Measurements from ENCODE around the gene GPATCH4. TPM values are rescaled to one million over a fixed set of nuclear protein-coding genes. Genes with fewer than 3 reads are reported as not detected.

Gene GPATCH4
- total and polyA plus RNA-seq, 4 donors, result 7.6 to 23.6 (median 16.3) TPM

DNA sequence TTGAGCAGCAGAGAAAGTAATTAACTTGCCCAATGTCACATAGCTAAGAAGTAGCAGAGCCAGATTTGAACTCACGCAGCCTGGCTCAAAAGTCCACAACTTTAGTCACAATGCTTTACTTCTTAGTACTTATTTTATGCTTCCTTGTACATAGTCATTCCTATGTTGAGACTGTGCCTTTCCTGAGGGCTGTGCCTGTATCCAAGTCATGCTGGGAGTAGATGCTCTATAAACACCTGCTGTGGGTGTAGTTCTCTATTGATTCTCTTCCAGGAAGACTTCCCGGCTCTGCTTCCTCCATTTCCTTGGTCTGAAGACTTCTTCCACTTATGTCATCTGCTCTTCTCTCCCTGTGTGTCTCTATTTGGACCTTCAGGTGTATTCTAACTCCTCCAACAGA, 45.6 kb downstream of the GPATCH4 start:
- H3K9me3 ChIP-seq (ENCODE audit: control insufficient read depth in 4 of 4, low read length in 3 of 4), result no peaks in the 10 kb centered on the region
- WGBS, result 67% methylated on average over 2 of the region's 2 CpGs
- DNase-seq (ENCODE audit: low spot score), result no peak
- no peak overlapping the region for H3K9ac ChIP-seq (ENCODE audit: low read depth in 1 of 2, low read length in 2 of 2)
- H3K4me3 ChIP-seq (ENCODE audit: low read depth in 1 of 3, low read length in 3 of 3), result no peak overlapping the region
- no peak overlapping the region for H3K27ac ChIP-seq (ENCODE audit: low read depth in 1 of 2, low read length in 2 of 2)
- no peaks in the 10 kb centered on the region for H3K36me3 ChIP-seq (ENCODE audit: control insufficient read depth in 4 of 4, insufficient read depth in 3 of 4, low read depth in 1 of 4, low read length in 3 of 4)
- no peaks in the 10 kb centered on the region for H3K27me3 ChIP-seq (ENCODE audit: control insufficient read depth in 4 of 4, insufficient read depth in 4 of 4, low read length in 3 of 4)
- TF ChIP-seq TAF1 (conservative IDR thresholded peaks at IDR 0.05) (no peak), SP1 (IDR thresholded peaks at IDR 0.05) (no peak), RXRA (IDR thresholded peaks at IDR 0.05) (no peak), NR2F2 (IDR thresholded peaks at IDR 0.05) (no peak), FOXA2 (IDR thresholded peaks at IDR 0.05) (no peak), FOXA1 (IDR thresholded peaks at IDR 0.05) (no peak), HNF4A (conservative IDR thresholded peaks at IDR 0.05) (no peak), HNF4G (IDR thresholded peaks at IDR 0.05) (no peak), YY1 (IDR thresholded peaks at IDR 0.05) (no peak), GABPA (IDR thresholded peaks at IDR 0.05 in 1 of 2, conservative IDR thresholded peaks at IDR 0.05 in 1 of 2) (no peak), JUND (IDR thresholded peaks at IDR 0.05) (no peak), RAD21 (IDR thresholded peaks at IDR 0.05) (no peak), EGR1 (IDR thresholded peaks at IDR 0.05; ENCODE audit: low read depth in 2 of 2) (no peak)
- TF ChIP-seq, protein P1, sequence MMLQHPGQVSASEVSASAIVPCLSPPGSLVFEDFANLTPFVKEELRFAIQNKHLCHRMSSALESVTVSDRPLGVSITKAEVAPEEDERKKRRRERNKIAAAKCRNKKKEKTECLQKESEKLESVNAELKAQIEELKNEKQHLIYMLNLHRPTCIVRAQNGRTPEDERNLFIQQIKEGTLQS (IDR thresholded peaks at IDR 0.05), result no peak
- TF ChIP-seq, protein P2, sequence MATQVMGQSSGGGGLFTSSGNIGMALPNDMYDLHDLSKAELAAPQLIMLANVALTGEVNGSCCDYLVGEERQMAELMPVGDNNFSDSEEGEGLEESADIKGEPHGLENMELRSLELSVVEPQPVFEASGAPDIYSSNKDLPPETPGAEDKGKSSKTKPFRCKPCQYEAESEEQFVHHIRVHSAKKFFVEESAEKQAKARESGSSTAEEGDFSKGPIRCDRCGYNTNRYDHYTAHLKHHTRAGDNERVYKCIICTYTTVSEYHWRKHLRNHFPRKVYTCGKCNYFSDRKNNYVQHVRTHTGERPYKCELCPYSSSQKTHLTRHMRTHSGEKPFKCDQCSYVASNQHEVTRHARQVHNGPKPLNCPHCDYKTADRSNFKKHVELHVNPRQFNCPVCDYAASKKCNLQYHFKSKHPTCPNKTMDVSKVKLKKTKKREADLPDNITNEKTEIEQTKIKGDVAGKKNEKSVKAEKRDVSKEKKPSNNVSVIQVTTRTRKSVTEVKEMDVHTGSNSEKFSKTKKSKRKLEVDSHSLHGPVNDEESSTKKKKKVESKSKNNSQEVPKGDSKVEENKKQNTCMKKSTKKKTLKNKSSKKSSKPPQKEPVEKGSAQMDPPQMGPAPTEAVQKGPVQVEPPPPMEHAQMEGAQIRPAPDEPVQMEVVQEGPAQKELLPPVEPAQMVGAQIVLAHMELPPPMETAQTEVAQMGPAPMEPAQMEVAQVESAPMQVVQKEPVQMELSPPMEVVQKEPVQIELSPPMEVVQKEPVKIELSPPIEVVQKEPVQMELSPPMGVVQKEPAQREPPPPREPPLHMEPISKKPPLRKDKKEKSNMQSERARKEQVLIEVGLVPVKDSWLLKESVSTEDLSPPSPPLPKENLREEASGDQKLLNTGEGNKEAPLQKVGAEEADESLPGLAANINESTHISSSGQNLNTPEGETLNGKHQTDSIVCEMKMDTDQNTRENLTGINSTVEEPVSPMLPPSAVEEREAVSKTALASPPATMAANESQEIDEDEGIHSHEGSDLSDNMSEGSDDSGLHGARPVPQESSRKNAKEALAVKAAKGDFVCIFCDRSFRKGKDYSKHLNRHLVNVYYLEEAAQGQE (IDR thresholded peaks at IDR 0.05), result no peak
- TF ChIP-seq, protein P3, sequence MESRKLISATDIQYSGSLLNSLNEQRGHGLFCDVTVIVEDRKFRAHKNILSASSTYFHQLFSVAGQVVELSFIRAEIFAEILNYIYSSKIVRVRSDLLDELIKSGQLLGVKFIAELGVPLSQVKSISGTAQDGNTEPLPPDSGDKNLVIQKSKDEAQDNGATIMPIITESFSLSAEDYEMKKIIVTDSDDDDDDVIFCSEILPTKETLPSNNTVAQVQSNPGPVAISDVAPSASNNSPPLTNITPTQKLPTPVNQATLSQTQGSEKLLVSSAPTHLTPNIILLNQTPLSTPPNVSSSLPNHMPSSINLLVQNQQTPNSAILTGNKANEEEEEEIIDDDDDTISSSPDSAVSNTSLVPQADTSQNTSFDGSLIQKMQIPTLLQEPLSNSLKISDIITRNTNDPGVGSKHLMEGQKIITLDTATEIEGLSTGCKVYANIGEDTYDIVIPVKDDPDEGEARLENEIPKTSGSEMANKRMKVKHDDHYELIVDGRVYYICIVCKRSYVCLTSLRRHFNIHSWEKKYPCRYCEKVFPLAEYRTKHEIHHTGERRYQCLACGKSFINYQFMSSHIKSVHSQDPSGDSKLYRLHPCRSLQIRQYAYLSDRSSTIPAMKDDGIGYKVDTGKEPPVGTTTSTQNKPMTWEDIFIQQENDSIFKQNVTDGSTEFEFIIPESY (IDR thresholded peaks at IDR 0.05), result no peak
- TF ChIP-seq, protein P4, sequence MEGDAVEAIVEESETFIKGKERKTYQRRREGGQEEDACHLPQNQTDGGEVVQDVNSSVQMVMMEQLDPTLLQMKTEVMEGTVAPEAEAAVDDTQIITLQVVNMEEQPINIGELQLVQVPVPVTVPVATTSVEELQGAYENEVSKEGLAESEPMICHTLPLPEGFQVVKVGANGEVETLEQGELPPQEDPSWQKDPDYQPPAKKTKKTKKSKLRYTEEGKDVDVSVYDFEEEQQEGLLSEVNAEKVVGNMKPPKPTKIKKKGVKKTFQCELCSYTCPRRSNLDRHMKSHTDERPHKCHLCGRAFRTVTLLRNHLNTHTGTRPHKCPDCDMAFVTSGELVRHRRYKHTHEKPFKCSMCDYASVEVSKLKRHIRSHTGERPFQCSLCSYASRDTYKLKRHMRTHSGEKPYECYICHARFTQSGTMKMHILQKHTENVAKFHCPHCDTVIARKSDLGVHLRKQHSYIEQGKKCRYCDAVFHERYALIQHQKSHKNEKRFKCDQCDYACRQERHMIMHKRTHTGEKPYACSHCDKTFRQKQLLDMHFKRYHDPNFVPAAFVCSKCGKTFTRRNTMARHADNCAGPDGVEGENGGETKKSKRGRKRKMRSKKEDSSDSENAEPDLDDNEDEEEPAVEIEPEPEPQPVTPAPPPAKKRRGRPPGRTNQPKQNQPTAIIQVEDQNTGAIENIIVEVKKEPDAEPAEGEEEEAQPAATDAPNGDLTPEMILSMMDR (IDR thresholded peaks at IDR 0.05; ENCODE audit: low read depth, low read length, missing input control), result no peak
- TF ChIP-seq, protein P5, sequence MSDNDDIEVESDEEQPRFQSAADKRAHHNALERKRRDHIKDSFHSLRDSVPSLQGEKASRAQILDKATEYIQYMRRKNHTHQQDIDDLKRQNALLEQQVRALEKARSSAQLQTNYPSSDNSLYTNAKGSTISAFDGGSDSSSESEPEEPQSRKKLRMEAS (IDR thresholded peaks at IDR 0.05), result no peak
- H3K4me1 ChIP-seq (ENCODE audit: control insufficient read depth in 4 of 4, insufficient read depth in 4 of 4, low read length in 3 of 4), result no peaks in the 10 kb centered on the region

All from liver (tissue), 9 donors.